ENCODE measurements around the gene CBARP.
A peak's percentile ranks its signal among the peaks of the same experiment; 100 is the strongest.

- TF ChIP-seq CTCF (IDR thresholded peaks at IDR 0.05) (peak; percentile 98 to 100 (median 99)), POLR2A (IDR thresholded peaks at IDR 0.05) (no peak)
Measured at GRCh38 chr19:1243768-1244692, 6.2 kb upstream of the CBARP start.

All from ovary (tissue), 3 donors.